AG04449 (cell line): ENCODE measurements around the gene PBX1.

Experiments
- CTCF ChIA-PET: fragments of 350-600 bp; formaldehyde crosslinking; extraction: SDS; loops from one replicate; lab custom pipeline; 2021; ENCODE audit warnings: antibody characterized with exemption; lab: Yijun Ruan, JAX
- POLR2A ChIA-PET: fragments of 400-600, 350-600 bp; formaldehyde crosslinking; extraction: SDS; loops from one replicate; lab custom pipeline; 2020; ENCODE audit warnings: antibody characterized with exemption, inconsistent platforms; lab: Yijun Ruan, JAX
- DNase-seq: peaks from one replicate; pipeline ENCODE4 v3.0.0-alpha.2; 2010; ENCODE audit warnings: low read depth, low spot score
- H3K4me3 ChIP-seq: 2 replicates; pipeline ENCODE4 v1.5.1; 2011; ENCODE audit warnings: low read depth, mild to moderate bottlenecking, control low read depth, low read length
- TF ChIP-seq, protein P1 (sequence below): IDR thresholded peaks from one replicate; pipeline ENCODE4 v1.5.1; 2011; ENCODE audit warnings: mild to moderate bottlenecking, moderate library complexity, low read length, control low read depth, inconsistent platforms; ENCODE audit not compliant: insufficient read depth; ENCODE audit errors: missing control alignments

The PBX1 gene

DNA sequence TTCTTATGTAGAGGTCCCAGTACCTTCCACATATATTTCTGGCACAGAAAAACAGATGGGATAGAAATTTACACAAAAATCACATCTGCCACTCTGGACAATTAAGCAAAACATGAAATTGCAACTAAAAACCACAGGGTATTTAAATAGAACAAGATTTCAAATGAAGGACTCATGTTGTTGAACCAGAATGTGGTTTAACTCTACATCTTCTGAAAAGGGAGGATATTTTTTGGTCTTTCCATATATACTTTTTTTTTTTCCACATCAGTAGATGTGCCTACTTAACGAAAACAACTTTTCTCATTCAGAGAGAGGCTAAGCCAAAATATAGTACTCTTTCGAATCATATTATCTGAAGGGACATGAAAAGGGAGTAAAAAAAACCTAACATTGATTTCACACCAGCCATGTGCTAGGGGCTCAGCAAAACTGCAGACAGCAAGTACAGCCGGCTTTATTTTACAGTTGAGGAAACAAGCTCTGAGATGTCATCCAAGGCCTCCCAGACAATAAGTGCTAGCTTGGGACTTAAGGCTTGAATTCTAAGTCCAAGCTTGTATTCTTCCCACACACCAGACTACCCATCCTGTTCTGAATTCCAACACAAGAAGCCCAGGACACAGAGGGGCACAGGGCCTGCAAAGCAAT, 208.9 kb downstream of the PBX1 start:
- TF ChIP-seq, protein P1, sequence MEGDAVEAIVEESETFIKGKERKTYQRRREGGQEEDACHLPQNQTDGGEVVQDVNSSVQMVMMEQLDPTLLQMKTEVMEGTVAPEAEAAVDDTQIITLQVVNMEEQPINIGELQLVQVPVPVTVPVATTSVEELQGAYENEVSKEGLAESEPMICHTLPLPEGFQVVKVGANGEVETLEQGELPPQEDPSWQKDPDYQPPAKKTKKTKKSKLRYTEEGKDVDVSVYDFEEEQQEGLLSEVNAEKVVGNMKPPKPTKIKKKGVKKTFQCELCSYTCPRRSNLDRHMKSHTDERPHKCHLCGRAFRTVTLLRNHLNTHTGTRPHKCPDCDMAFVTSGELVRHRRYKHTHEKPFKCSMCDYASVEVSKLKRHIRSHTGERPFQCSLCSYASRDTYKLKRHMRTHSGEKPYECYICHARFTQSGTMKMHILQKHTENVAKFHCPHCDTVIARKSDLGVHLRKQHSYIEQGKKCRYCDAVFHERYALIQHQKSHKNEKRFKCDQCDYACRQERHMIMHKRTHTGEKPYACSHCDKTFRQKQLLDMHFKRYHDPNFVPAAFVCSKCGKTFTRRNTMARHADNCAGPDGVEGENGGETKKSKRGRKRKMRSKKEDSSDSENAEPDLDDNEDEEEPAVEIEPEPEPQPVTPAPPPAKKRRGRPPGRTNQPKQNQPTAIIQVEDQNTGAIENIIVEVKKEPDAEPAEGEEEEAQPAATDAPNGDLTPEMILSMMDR: no peak
- ChIA-PET POLR2A (no interaction called here), CTCF (interaction anchor here (0.6 kb wide), 2 partner anchors 19 to 60 kb away, joined by 3 read pairs; no protein-coding TSS in a partner anchor)
- no peak overlapping the region for H3K4me3 ChIP-seq
- DNase-seq: no peak

DNA sequence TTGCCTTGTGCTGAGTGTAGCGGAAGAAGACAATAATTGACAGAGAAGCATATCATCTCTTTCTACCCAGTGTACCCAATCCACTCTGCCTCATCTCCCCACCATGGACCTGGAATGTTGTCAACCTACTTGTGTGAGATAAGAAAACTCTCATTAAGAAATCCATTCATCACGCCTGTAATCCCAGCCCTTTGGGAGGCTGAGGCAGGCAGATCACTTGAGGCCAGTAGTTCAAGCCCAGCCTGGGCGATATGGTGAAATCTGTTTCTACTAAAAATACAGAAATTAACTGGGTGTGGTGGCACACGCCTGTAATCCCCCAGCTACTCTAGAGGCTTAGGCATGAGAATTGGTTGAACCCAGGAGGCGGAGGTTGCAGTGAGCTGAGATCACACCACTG, 209.6 kb downstream of the PBX1 start:
- ChIA-PET POLR2A (no interaction called here), CTCF (interaction anchor here (0.6 to 0.7 kb wide), 2 partner anchors 19 kb away, joined by 3 to 4 read pairs; no protein-coding TSS in a partner anchor)
- TF ChIP-seq, protein P1: no peak
- H3K4me3 ChIP-seq: no peak overlapping the region
- no peak for DNase-seq

DNA sequence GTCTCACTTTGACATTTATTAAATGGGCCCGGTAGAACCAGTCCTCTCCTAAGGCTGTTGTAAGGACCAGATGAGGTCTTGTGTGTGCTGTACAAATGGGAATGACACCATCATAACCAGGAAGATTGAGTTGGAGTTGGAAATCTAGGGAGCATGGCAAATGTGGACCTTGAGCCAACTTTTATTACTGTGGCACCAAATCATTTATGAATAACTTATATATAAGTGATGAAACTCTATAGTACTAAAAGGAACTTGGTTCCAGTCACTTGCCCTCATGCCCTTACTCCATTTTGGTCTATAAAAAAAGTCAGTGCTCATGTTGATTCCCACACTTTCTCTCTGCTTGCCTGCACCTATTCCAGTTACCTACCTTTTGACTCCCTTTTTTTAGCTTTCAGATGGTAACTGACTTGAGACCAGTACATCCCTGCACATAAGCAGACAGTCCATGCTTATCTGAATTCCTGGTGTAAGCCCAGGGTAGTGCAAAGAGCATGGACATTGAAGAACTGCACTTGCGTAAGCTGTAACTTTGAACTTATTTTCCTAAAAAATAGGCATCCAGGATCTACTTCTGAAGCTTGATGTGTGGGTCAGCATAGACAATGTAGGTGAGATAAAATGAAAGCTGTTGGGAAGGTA, 210.6 kb downstream of the PBX1 start:
- TF ChIP-seq, protein P1: no peak
- no peak for DNase-seq
- ChIA-PET POLR2A (no interaction called here), CTCF (interaction anchor here (3.1 kb wide), 1 partner anchor 18 kb away, joined by 14 read pairs; no protein-coding TSS in a partner anchor)
- H3K4me3 ChIP-seq: no peak overlapping the region

DNA sequence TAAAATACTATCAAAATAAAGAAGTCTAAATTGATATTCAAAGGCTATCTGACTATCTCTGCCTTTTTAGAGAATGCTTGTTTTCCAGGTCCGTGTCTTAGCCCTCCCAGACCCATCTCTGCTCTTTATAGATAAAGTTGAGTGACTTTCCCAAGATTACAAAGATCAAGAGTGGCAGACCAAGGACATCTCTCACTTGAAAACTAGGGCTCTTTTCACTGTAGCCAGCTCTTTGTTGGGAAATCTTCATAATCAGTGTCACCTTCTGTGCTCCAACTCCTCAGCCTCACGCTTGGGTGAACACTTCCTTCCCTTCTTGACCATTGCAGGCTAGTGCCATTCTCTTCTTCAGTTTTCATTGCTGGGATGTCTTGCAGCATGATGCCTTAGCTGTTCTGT, 211.1 kb downstream of the PBX1 start:
- no peak overlapping the region for H3K4me3 ChIP-seq
- ChIA-PET POLR2A (no interaction called here), CTCF (interaction anchor here (3.1 kb wide), 1 partner anchor 17 kb away, joined by 14 read pairs; no protein-coding TSS in a partner anchor)
- TF ChIP-seq, protein P1: no peak
- no peak for DNase-seq

DNA sequence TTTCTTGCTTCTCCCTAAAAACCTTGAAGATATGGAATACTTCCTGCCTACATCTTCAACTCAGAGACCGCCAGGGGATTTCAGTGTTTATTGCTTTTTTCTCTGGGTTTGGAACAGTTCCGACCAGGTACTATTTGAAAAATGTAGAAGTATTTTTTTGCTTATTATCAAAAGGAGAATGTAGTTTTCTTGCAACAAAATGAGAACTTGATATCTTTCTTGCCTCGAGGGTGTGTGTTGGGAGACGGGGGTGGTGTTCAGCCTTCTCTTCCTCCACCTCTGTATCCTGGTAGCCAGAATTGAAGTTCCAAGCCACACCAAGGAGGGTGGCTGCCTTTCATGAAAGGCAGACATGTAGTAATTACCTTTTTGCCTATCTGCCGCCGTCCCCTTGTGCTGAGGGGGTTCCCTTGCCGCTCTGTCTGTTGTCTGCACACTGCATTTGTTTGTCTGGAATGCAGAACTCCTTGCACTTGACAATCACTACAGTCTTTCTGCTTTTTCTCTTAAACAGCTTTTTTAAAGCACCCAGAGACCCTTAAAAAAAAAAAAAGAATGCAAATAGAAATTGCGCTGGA, 212.1 kb downstream of the PBX1 start:
- TF ChIP-seq, protein P1: no peak
- ChIA-PET POLR2A (interaction anchor here (1.2 kb wide), 1 partner anchor 15 kb away, joined by 3 read pairs; no protein-coding TSS in a partner anchor), CTCF (interaction anchor here (0.8 to 3.1 kb wide), 2 partner anchors 12 to 16 kb away, joined by 5 to 14 read pairs; no protein-coding TSS in a partner anchor)
- DNase-seq: no peak
- no peak overlapping the region for H3K4me3 ChIP-seq
